ENCODE data around the gene KRT86.

Gene KRT86

DNA sequence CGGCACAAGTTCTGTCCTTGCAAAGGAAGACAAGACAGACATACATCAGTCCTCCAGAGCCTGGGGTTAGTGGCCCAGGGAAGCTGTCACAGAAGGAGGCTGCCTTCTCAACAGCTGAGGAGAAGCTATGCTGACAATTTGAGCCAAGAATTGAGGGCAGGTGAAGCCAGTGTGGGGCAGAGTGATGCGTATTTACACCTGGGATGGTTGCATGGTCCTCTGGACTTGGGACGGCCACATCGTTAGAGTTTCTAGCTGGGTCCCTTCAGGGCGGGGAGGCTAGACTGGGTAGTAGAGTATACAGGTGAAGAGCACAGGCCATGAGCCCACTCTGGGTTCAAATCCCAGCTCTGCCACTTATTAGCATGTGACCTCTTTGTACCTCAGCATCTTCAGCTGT lies 76.3 kb downstream of the KRT86 start:
- in situ Hi-C loops (cut with HindIII; ENCODE audit: low sequenced_read_pairs) = no loop called here

DNA sequence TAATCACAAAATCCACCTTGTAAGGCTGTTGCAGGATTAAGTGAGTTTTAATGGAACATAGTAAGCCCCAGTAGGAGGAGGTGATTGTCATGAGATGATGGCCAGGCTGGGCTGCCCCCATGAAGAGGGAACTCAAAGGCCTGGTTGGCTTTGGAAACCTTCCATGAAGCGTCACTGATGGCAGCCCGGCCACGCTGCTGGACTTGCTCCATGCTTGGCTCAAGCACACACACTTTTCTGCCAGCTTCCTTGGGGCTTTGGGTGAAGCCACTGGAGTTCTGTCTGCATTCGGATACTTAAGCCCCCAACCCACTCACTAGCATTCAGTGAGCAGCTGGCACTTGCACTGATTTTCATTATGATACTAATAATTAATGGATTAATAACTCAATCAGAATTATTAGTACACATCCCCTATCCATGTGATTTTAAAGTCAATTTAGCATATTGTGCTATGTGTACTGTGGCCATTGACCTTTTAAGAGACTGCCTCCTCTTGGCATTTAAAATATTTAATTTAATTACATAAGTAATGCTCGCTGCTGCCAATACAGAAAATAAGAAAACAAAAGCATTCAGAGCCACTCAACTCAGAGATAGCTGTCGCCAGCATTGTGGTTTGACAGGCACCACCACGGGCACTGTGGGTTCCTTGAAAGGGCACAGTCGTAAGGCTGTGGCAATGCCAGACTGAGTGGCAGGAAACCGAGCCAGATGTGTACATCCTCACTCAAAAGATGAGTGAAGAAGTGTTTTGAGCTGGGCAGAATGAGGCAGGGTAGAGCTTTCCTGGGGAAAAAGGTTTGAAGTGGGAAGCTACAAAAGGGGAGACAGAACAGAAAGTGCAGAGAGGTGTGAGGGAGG lies 77.0 kb downstream of the KRT86 start:
- in situ Hi-C loops (cut with HindIII; ENCODE audit: low sequenced_read_pairs) = no loop called here

DNA sequence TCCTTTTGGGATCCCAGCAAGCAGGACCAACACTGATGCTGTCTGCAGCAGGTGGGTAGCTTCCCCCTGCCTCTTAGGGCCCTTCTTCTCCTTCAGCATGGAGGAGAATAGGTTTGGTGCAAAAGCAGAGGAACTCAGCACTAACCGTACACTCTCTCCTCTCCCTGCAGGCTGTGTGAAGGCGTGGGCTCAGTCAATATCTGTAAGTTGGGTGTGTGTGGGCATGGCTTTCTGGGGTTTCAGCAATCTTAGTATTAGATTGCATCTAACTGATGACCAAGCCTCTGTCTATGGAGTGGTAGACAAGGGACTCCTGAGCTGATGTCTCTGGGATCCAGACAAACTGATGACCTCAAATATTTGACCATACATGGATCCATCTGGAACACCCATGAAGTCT lies 78.5 kb downstream of the KRT86 start:
- in situ Hi-C loops (cut with HindIII; ENCODE audit: low sequenced_read_pairs) = no loop called here

- in situ Hi-C loops (cut with HindIII; ENCODE audit: low sequenced_read_pairs) = no loop called here
These were observed 79.3 kb downstream of the KRT86 start for GRCh38 chr12:52353766-52354165.

GRCh38 chr12:52354200-52354599 lies 79.8 kb downstream of the KRT86 start:
- in situ Hi-C loops (cut with HindIII; ENCODE audit: low sequenced_read_pairs) = no loop called here

DNA sequence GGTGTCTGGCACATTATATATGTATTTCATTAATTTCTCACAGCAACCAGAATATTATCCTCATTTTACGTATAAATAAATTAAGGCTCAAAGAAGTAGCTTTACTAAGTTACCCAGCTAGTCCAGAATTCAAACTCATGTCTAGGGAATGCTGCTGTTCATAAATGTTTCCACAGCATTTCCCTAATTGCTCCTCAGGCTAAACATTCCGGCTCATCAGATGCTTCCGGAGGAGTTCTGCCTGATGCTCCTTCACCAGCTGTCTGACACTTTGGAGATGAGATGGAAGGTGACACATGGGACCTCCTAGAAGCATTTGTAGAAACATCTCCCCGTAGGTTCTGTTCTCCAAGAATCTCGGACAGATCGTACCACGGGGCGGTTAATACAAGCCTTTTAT lies 80.7 kb downstream of the KRT86 start:
- in situ Hi-C loops (cut with HindIII; ENCODE audit: low sequenced_read_pairs) = no loop called here

- in situ Hi-C loops (cut with HindIII; ENCODE audit: low sequenced_read_pairs) = no loop called here
These were observed 81.8 kb downstream of the KRT86 start for GRCh38 chr12:52356031-52356761.

DNA sequence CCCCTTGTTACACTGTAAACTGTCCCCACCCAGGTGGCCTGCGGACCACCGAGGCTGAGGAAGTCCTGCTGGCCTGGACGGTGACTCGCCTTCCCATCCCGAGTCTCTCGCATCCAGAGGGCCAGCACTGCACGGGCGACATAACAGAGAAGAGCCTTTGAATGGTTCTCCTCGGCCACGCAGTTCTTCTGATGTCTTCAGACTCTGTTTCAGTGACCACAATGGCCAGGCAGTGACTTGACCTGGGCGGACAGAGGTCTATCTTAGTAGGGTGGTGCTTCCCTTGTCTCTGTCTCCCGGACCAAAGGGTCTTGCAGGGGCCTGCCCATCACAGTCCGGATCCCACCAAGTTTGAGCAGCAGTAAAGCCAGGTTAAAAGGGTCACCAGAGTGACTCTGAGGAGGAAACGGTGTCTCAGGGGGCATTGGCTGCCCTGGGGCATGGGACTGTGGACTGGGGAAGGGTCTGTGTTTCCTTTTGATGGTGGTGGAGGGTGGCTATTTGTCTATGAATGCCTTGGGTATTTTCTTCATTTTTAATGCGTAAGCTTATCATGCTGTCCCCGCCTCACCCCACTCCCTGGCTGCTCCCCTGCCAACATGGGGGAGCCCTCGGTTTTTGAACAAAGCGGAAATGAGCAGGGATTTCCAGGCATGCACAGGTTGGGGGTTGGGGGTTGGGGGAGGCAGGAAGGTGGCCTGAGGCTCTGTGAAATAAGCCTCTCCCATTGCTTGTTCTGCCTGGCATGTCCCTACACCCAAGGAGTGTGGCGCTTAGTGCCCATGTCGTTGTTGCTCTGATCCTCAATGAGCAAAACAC lies 82.5 kb downstream of the KRT86 start:
- in situ Hi-C loops (cut with HindIII; ENCODE audit: low sequenced_read_pairs) = no loop called here

All from endothelial cell of hepatic sinusoid (primary cell).